ENCODE results near the gene SRF. TPM values are rescaled to one million over a fixed set of nuclear protein-coding genes. Genes with fewer than 3 reads are reported as not detected.

The SRF gene
- 12.3 to 16.1 TPM (median 15.8 TPM) in 5 replicates for total RNA-seq (2022; extraction: Qiagen RNA extraction; ENCODE audit: low read depth)

GRCh38 chr6:43170931-43171706 is at the start of gene SRF:
SRF (plus strand) TSS chr6:43171269; CDS start chr6:43171657, 388 bp downstream.

DNA sequence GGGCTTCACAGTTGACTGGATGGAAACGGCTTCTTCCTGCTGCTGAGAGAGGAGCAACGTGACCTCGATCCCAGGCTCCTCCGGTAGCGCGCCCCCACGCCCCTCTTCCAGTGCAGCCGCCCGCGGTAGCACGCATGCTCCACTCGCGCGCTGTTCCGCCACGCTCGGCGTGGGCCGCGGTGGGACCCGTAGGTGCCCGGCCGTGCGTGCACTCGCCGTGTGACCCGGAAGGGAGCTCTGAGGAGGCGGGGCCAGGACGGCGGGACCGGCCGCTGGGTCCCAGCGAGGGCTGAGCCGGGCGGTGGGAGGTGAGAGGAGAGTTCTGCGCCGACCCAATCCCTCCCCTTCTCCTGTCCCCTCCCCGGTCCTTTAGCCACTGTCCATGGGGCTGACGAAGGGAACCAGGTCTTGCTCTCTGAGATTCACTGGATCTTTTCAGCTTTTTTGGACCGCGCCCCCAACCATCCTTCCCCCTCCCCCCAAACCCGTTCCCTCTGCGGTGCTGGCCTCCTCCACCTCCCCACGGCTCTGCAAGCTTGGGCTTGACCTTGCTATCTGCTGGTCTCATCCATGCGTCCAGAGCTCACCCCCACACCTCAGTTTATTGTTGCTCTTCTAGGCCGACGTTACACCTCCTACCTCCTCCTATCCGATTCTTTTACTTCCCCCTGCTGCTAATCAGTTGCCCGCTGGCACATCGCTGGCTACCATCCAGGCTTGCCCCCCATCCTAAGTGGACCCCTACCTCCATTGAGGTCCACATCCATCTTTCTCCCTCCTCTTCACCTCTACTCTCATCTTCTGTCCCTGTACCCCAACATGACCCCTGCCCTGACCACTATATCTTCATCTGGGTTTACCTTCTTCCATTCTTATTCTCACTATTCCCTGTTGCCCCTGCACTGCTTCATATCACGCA is 11.1 kb downstream of the SRF start, which contains the start of gene CUL9:
TSS of gene CUL9 (plus strand) at position 255 of the 919 bp plus-strand sequence. CDS start 2,115 bp downstream, outside the sequence.

GRCh38 chr6:43228951-43229802 is 58.1 kb downstream of the SRF start, which contains the start of gene DNPH1:
DNPH1 (minus strand) TSS chr6:43229481; CDS start chr6:43229456, 25 bp downstream.

Other genes with a start within 250 kb of the SRF start
- gene CNPY3, start 241.8 kb upstream of the SRF start, total RNA-seq (2022; extraction: Qiagen RNA extraction; ENCODE audit: low read depth) = 35.0 to 44.6 TPM (median 40.6 TPM) in 5 replicates
- gene GNMT, start 210.5 kb upstream of the SRF start, total RNA-seq (2022; extraction: Qiagen RNA extraction; ENCODE audit: low read depth) = 0.19 to 0.32 TPM in 2 of 5 replicates, not detected in the others
- gene PEX6, start 192.1 kb upstream of the SRF start, total RNA-seq (2022; extraction: Qiagen RNA extraction; ENCODE audit: low read depth) = 6.7 to 9.4 TPM (median 8.7 TPM) in 5 replicates
- 22.6 to 28.0 TPM (median 26.5 TPM) in 5 replicates for gene PPP2R5D, start 186.7 kb upstream of the SRF start, total RNA-seq (2022; extraction: Qiagen RNA extraction; ENCODE audit: low read depth)
- 87.9 to 98.7 TPM (median 93.7 TPM) in 5 replicates for gene MEA1, start 157.3 kb upstream of the SRF start, total RNA-seq (2022; extraction: Qiagen RNA extraction; ENCODE audit: low read depth)
- gene KLHDC3, start 157.0 kb upstream of the SRF start, total RNA-seq (2022; extraction: Qiagen RNA extraction; ENCODE audit: low read depth) = 24.7 to 28.7 TPM (median 26.6 TPM) in 5 replicates
- gene RRP36, start 149.6 kb upstream of the SRF start, total RNA-seq (2022; extraction: Qiagen RNA extraction; ENCODE audit: low read depth) = 70.0 to 78.6 TPM (median 71.7 TPM) in 5 replicates
- 6.2 to 8.3 TPM (median 6.9 TPM) in 5 replicates for gene CUL7, start 117.4 kb upstream of the SRF start, total RNA-seq (2022; extraction: Qiagen RNA extraction; ENCODE audit: low read depth)
- 51.5 to 69.5 TPM (median 54.8 TPM) in 5 replicates for gene MRPL2, start 111.8 kb upstream of the SRF start, total RNA-seq (2022; extraction: Qiagen RNA extraction; ENCODE audit: low read depth)
- 5.1 to 8.2 TPM (median 6.4 TPM) in 5 replicates for gene KLC4, start 111.6 kb upstream of the SRF start, total RNA-seq (2022; extraction: Qiagen RNA extraction; ENCODE audit: low read depth)
- gene PTK7, start 95.0 kb upstream of the SRF start, total RNA-seq (2022; extraction: Qiagen RNA extraction; ENCODE audit: low read depth) = 3.7 to 5.3 TPM (median 4.4 TPM) in 5 replicates
- gene CUL9, start 10.9 kb downstream of the SRF start, total RNA-seq (2022; extraction: Qiagen RNA extraction; ENCODE audit: low read depth) = 5.6 to 10.0 TPM (median 8.2 TPM) in 5 replicates
- 79.1 to 97.6 TPM (median 96.2 TPM) in 5 replicates for gene DNPH1, start 58.2 kb downstream of the SRF start, total RNA-seq (2022; extraction: Qiagen RNA extraction; ENCODE audit: low read depth)
- gene TTBK1, start 72.2 kb downstream of the SRF start, total RNA-seq (2022; extraction: Qiagen RNA extraction; ENCODE audit: low read depth) = 0.03 to 0.11 TPM (median 0.08 TPM) in 5 replicates
- not detected in 5 replicates for gene SLC22A7, start 127.0 kb downstream of the SRF start, total RNA-seq (2022; extraction: Qiagen RNA extraction; ENCODE audit: low read depth)
- 0.37 to 1.0 TPM (median 0.53 TPM) in 5 replicates for gene CRIP3, start 137.6 kb downstream of the SRF start, total RNA-seq (2022; extraction: Qiagen RNA extraction; ENCODE audit: low read depth)
- gene ZNF318, start 198.4 kb downstream of the SRF start, total RNA-seq (2022; extraction: Qiagen RNA extraction; ENCODE audit: low read depth) = 3.8 to 5.3 TPM (median 5.1 TPM) in 5 replicates

Data from A549 treated with GW870086 at 1 μM for 4 hours (cell line).